GM19463 (cell line): ENCODE data around the gene GPR155.

Source experiments
- ATAC-seq: cut with Tn5 transposase; IDR thresholded peaks from one replicate; pipeline ENCODE4 v1.9.1; 2021; ENCODE audit warnings: mild to moderate bottlenecking, moderate library complexity; ENCODE audit not compliant: unreplicated experiment

GPR155 gene, protein sequence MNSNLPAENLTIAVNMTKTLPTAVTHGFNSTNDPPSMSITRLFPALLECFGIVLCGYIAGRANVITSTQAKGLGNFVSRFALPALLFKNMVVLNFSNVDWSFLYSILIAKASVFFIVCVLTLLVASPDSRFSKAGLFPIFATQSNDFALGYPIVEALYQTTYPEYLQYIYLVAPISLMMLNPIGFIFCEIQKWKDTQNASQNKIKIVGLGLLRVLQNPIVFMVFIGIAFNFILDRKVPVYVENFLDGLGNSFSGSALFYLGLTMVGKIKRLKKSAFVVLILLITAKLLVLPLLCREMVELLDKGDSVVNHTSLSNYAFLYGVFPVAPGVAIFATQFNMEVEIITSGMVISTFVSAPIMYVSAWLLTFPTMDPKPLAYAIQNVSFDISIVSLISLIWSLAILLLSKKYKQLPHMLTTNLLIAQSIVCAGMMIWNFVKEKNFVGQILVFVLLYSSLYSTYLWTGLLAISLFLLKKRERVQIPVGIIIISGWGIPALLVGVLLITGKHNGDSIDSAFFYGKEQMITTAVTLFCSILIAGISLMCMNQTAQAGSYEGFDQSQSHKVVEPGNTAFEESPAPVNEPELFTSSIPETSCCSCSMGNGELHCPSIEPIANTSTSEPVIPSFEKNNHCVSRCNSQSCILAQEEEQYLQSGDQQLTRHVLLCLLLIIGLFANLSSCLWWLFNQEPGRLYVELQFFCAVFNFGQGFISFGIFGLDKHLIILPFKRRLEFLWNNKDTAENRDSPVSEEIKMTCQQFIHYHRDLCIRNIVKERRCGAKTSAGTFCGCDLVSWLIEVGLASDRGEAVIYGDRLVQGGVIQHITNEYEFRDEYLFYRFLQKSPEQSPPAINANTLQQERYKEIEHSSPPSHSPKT

GRCh38 chr2:174486563-174487107 is at the start of gene GPR155:
GPR155 (minus strand) TSS chr2:174487029; CDS start chr2:174481956, 5,073 bp downstream.
- peak; percentile 28 for ATAC-seq

DNA sequence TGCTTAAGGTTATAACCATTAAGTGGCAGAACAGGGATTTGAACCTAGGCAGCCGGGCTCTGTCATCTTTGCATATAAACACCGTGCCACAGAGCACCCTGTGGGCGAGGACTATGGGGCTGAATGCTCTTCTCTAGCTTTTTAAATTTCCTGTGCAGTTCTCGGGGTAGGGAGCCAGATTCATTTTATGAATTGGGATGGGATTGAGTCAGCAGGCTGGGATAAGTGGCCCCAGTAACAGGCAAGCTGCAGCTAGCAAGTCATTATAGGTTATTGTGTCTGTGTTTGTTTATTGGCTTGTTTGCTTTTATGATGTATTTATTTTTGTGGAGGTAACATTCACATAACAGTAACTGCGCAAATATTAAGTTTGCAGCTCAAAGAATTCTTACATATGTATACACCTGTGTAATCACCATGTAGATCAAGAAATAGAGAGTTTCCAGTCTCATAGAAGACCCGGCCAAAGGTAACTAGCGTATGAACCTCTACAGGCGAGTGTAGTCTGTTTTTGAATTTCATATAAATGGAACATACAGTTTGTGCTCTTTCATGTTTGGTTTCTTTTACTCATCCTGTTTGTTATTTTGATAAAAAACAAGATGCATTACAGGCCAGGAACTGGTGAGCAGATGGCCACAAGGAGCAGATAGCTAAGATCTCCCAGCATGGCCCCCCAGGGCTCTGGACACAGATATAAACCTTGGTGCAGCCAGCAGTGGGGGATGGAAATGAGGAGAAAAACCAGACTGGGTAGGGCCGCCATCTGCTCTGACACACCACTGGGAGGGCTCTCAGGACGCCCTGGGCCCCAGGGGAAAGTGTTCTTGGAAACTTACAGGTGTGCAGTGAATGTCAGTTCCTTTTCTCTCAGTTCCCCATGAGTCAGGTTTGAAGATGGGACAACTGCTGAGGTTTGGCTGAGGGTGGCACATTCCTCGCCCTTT is 49.2 kb upstream of the GPR155 start:
- peak; percentile 82 for ATAC-seq

- no peak for ATAC-seq
These were observed 48.3 kb upstream of the GPR155 start for GRCh38 chr2:174535083-174535482.

GRCh38 chr2:174529916-174530315 is 43.1 kb upstream of the GPR155 start:
- ATAC-seq: no peak

- ATAC-seq: no peak
These were observed 41.1 kb upstream of the GPR155 start for GRCh38 chr2:174527959-174528358.

DNA sequence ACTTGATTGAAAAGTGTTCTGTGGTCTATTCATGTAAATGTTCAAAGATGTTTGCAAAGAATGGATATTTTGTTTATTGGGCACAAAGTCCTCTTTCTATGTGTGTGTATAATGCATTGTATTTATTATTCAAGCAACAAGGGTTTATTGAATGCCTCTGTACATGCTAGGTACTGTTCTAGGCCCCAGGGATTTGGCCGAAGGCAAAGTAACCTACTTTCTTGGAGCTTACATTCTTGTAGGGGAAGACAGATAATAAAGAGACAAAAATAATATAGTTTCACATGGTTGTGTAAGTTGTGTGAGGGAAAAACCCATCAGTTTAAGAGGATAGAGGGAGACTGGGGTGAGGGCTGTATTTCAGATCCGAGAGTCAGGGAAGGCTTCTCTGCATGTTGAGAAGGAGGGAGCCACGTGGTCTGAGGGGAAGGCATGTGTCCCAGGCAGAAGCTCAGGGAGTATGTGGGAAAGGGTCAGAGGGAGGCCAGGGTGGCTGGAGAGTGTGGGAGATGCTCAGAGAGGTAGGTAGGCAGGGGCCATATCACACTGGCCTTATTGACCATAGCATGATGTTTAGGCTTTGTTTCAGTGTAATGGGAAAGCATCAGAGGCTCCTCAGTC is 40.4 kb upstream of the GPR155 start:
- no peak for ATAC-seq

GRCh38 chr2:174524527-174524926 is 37.7 kb upstream of the GPR155 start:
- no peak for ATAC-seq

DNA sequence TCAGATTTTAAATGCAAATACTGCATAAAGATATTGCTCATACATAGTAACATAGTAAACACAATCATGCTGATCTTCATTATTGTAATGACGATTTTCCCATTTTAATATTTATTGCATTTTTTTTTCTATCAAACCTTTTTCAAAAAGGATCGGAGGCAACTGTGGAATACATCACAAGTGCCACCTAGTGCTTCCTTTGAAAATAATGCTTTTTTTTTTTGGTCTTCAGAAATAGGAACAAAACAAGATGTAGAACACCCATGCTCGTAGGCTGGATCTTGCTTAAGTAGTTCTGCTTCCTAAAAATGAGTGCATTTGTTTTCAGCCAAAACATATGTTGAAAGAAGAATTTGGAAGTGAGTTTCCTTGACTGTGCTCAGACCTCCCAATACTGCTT is 35.7 kb upstream of the GPR155 start:
- no peak for ATAC-seq

DNA sequence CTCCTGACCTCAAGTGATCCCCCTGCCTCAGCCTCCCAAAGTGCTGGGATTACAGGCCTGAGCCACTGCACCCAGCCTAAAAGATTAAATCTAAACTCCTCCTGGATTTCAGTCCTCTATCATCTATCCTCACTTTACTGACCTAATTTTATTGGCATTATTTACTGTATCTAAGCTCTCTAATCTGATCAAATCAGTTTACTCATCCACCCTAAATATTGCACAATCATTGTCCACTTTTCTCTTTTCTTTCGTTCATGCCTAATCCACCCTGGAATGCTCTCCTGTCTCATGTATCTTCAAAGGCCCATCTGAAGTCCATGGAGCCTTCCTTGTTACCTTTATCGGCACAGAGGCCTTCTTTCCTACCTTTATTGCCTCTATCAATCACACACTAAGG is 31.6 kb upstream of the GPR155 start:
- no peak for ATAC-seq

- ATAC-seq: peak; percentile 39
These were observed 29.9 kb upstream of the GPR155 start for GRCh38 chr2:174516501-174517378.

DNA sequence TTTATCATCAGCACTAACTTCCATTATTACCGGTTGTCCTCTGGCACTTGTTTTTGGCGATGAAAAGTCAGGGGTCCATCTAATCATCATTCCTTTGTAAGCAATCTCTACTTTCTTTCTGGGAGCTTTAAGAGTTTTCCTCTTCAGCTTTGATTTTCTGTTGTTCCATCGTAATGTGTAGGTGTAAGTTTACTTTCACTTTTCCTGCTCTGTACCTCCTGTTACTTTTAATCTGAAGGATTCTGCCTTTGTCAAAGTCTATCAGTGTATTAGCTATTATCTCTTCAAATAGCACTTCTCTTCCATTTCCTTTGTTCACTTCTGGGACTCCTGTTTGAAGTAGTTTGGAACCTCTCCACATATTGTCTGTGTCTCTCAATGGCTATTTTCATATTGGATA is 25.5 kb upstream of the GPR155 start:
- ATAC-seq: no peak

GRCh38 chr2:174511580-174512260 is 24.9 kb upstream of the GPR155 start:
- no peak for ATAC-seq

GRCh38 chr2:174510583-174511189 is 23.9 kb upstream of the GPR155 start:
- no peak for ATAC-seq

DNA sequence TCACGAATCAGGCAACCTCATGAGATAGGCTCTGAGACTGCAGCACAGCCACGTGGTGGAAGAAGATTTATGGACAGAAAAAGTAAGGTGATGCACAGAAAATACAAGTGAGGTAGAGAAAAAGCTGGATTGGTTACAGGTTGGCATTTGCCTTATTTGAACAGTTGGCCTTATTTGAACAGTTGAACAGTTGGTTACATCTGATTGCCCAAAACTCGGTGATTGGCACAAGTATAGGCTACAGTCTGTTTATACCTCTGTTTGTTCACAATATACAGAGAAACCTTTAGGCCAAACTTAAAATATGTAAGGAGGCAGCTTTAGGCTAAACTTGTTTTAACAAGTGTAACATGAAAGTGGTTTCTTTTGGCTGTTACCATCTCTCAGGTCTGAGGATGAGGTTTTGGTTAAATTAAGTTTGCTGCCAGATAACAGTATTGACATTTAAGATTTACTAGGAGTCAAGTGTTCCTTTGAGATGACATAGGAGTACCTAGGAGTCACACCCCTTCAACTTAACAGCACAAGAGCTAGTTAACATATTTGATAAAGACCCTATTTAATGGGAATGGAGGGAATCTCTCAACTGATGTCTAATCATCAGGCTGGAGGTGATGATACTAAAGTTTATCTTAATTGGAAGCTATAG is 16.5 kb upstream of the GPR155 start:
- ATAC-seq: no peak

DNA sequence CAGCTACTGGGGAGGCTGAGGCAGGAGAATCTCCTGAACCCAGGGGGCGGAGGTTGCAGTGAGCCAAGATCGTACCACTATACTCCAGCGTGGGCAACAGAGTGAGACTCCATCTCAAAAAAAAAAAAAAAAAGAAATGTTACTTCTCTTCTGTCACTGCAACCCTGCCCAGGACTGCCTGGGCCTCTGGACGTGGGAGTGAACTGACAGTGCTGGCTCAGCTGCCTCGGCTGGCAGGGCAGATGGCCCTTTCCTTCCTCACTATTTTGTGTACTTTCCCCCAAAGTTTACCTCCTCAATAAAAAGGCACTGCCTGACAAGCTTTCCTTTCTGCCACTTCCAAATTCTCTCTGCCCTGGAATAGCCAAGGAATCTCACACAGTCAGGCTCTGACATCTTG is 12.5 kb upstream of the GPR155 start:
- no peak for ATAC-seq

DNA sequence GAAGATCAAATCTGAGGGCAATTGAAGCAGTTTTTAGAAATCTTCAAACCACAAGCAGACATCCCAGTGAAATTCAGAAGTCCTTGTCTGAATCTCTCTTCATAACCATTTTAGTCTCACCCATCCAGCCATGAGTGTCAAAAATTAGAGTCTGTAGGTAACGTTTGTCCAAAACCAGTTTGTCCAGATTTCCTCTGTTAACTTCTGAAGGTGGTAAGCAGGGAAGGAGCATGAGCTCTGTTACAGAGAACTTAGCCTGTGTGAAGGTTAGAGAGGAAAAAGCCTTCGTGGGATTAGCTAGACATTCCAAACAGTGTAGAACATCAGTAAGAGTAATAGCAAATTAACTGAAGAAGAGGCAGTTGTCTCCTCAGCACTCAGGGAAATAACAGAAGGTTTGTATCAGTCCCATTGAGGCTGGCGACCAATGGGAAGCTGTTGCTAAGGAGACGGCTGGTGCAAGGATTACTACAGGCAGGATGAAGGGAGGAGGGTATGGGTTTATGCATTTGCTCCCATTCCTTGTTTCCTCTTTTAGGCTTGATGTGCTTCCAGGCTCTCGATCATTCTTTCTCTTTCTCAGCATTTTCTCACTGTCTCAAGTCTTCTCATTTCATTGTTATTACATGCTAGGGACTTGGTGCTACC is 8.7 kb upstream of the GPR155 start:
- ATAC-seq: no peak
